HG03039 (cell line): ENCODE data around the gene EXTL2.
"Not testable (repeated sequence)": the region's sequence is repeated elsewhere in the genome, so short reads cannot be mapped to it uniquely, and the experiment has no call there.

Experiments used
- ATAC-seq: cut with Tn5 transposase; IDR thresholded peaks from one replicate; pipeline ENCODE4 v1.9.1; 2021; ENCODE audit warnings: mild to moderate bottlenecking, moderate library complexity; ENCODE audit not compliant: unreplicated experiment

The EXTL2 gene

GRCh38 chr1:100861379-100861778, 33.3 kb downstream of the EXTL2 start:
- ATAC-seq: no peak

GRCh38 chr1:100860397-100860991, 34.1 kb downstream of the EXTL2 start:
- ATAC-seq: no peak

- ATAC-seq: not testable (repeated sequence)
Observed at GRCh38 chr1:100855116-100855515, 39.5 kb downstream of the EXTL2 start.

GRCh38 chr1:100852976-100853375, 41.7 kb downstream of the EXTL2 start:
- ATAC-seq: no peak

GRCh38 chr1:100851726-100852125, 42.9 kb downstream of the EXTL2 start:
- ATAC-seq: no peak

GRCh38 chr1:100847361-100848082, 47.1 kb downstream of the EXTL2 start:
- no peak for ATAC-seq

- ATAC-seq: not testable (repeated sequence)
Observed at GRCh38 chr1:100843160-100843559, 51.5 kb downstream of the EXTL2 start.

GRCh38 chr1:100835866-100836842, 58.5 kb downstream of the EXTL2 start:
- ATAC-seq: no peak

- ATAC-seq: no peak
Observed at GRCh38 chr1:100834777-100835660, 59.6 kb downstream of the EXTL2 start.

- no peak for ATAC-seq
Observed at GRCh38 chr1:100832694-100833428, 61.8 kb downstream of the EXTL2 start.

- ATAC-seq: not testable (repeated sequence)
Observed at GRCh38 chr1:100825666-100826065, 69.0 kb downstream of the EXTL2 start.
